NCI-H748 treated with DMSO at 0.1 percent for 48 hours (cell line): Measurements from ENCODE around the gene OXT.
A peak's percentile ranks its signal among the peaks of the same experiment; 100 is the strongest.
"Not testable (repeated sequence)": the region's sequence is repeated elsewhere in the genome, so short reads cannot be mapped to it uniquely, and the experiment has no call there.

ENCODE experiments used
- DNase-seq: peaks from one replicate; lab custom pipeline; 2025; lab: John Stamatoyannopoulos, UW

Gene OXT

GRCh38 chr20:3071610-3072529 lies at the start of gene OXT:
Gene OXT (plus strand): TSS chr20:3071620. CDS start chr20:3071656, 36 bp downstream.
- no peak for DNase-seq

GRCh38 chr20:3021777-3022176 lies 49.6 kb upstream of the OXT start:
- no peak for DNase-seq

- not testable (repeated sequence) for DNase-seq
These were observed 48.6 kb upstream of the OXT start for GRCh38 chr20:3022559-3023490.

- no peak for DNase-seq
These were observed 43.4 kb upstream of the OXT start for GRCh38 chr20:3027987-3028386.

- DNase-seq = no peak
These were observed 39.8 kb upstream of the OXT start for GRCh38 chr20:3031524-3032147.

GRCh38 chr20:3032624-3033023 lies 38.8 kb upstream of the OXT start:
- no peak for DNase-seq

- DNase-seq = no peak
These were observed 33.8 kb upstream of the OXT start for GRCh38 chr20:3037654-3038053.

GRCh38 chr20:3038454-3038853 lies 33.0 kb upstream of the OXT start:
- DNase-seq = no peak

- no peak for DNase-seq
These were observed 32.0 kb upstream of the OXT start for GRCh38 chr20:3039426-3039825.

GRCh38 chr20:3040086-3040485 lies 31.3 kb upstream of the OXT start:
- no peak for DNase-seq

GRCh38 chr20:3041854-3042409 lies 29.5 kb upstream of the OXT start:
- peak; percentile 36 for DNase-seq

GRCh38 chr20:3042625-3043024 lies 28.8 kb upstream of the OXT start:
- DNase-seq = no peak

GRCh38 chr20:3043322-3043721 lies 28.1 kb upstream of the OXT start, which contains the start of gene GNRH2:
Gene GNRH2 (plus strand): TSS chr20:3043622. CDS start chr20:3044415, 793 bp downstream.
- no peak for DNase-seq

- DNase-seq = no peak
These were observed 27.0 kb upstream of the OXT start for GRCh38 chr20:3044336-3044965.

GRCh38 chr20:3045042-3045815 lies 26.2 kb upstream of the OXT start:
- DNase-seq = no peak

GRCh38 chr20:3045816-3046676 lies 25.4 kb upstream of the OXT start, which contains the start of gene MRPS26:
Gene MRPS26 (plus strand): TSS chr20:3046052. CDS start chr20:3046069, 17 bp downstream.
- peak; percentile 88 for DNase-seq

- peak; percentile 81 for DNase-seq
These were observed 24.6 kb upstream of the OXT start for GRCh38 chr20:3046677-3047462.
